Skeletal muscle tissue (tissue), 4 donors: ENCODE measurements around the gene SLC2A9. TPM values are rescaled to one million over a fixed set of nuclear protein-coding genes. Genes with fewer than 3 reads are reported as not detected.

Source experiments
- H3K27ac ChIP-seq: one replicate; pipeline ENCODE4 v1.7.0; 2013; ENCODE audit warnings: mild to moderate bottlenecking, low read depth, low read length, inconsistent platforms
- H3K27me3 ChIP-seq, 3 donors: one replicate each; pipeline ENCODE4 v1.7.0; 2013; ENCODE audit warnings: low read length in 3 of 3; ENCODE audit not compliant: control insufficient read depth in 3 of 3, insufficient read depth in 3 of 3
- H3K36me3 ChIP-seq, 3 donors: one replicate each; pipeline ENCODE4 v1.7.0; 2013; ENCODE audit warnings: low read length in 3 of 3; ENCODE audit not compliant: control insufficient read depth in 3 of 3, insufficient read depth in 3 of 3
- H3K4me1 ChIP-seq, 3 donors: one replicate each; pipeline ENCODE4 v1.7.0; 2013; ENCODE audit warnings: low read length in 3 of 3, mild to moderate bottlenecking in 3 of 3; ENCODE audit not compliant: control insufficient read depth in 3 of 3, insufficient read depth in 3 of 3
- H3K4me3 ChIP-seq, 3 donors: one replicate each; pipeline ENCODE4 v1.7.0; 2013; ENCODE audit warnings: low read length in 3 of 3
- H3K9ac ChIP-seq, 3 donors: one replicate each; pipeline ENCODE4 v1.7.0; 2013; ENCODE audit warnings: low read length in 3 of 3, mild to moderate bottlenecking in 3 of 3, moderate library complexity in 2 of 3, low read depth in 1 of 3
- H3K9me3 ChIP-seq, 3 donors: one replicate each; pipeline ENCODE4 v1.7.0; 2013; ENCODE audit warnings: low read length in 3 of 3; ENCODE audit not compliant: control insufficient read depth in 3 of 3
- total RNA-seq: library from RNA; depleted of rRNA; stranded (reverse); fragments of >200 nt; gene quantifications from one replicate; pipeline ENCODE4 v1.2.3, GENCODE V29; 2014
- donor health status: Osteomylitis.

SLC2A9 gene
- total RNA-seq, 1 donor from 2014 or later: 1.0 TPM

GRCh38 chr4:9925750-9926439, 95.4 kb downstream of the SLC2A9 start:
- no peaks in the 10 kb centered on the region for H3K36me3 ChIP-seq
- peaks cover 2 to 10% (median 5%) of the 10 kb centered on the region in 3 donors for H3K4me1 ChIP-seq
- H3K9me3 ChIP-seq: no peaks in the 10 kb centered on the region
- H3K27ac ChIP-seq: no peak overlapping the region
- H3K9ac ChIP-seq: no peak overlapping the region
- no peaks in the 10 kb centered on the region for H3K27me3 ChIP-seq
- no peak overlapping the region for H3K4me3 ChIP-seq

- Histone ChIP-seq H3K4me3 (no peak overlapping the region), H3K27ac (no peak overlapping the region), H3K9ac (no peak overlapping the region), H3K27me3 (no peaks in the 10 kb centered on the region), H3K9me3 (no peaks in the 10 kb centered on the region), H3K4me1 (peaks cover 2 to 10% (median 5%) of the 10 kb centered on the region in 3 donors), H3K36me3 (peaks cover 0 to 2% (median 0%) of the 10 kb centered on the region in 3 donors)
These were observed 96.5 kb downstream of the SLC2A9 start for GRCh38 chr4:9924750-9925149.

GRCh38 chr4:9923195-9923812, 98.0 kb downstream of the SLC2A9 start:
- no peaks in the 10 kb centered on the region for H3K27me3 ChIP-seq
- H3K4me3 ChIP-seq: no peak overlapping the region
- peaks cover 2 to 23% (median 12%) of the 10 kb centered on the region in 3 donors for H3K4me1 ChIP-seq
- H3K36me3 ChIP-seq: peaks cover 0 to 2% (median 0%) of the 10 kb centered on the region in 3 donors
- no peak overlapping the region for H3K9ac ChIP-seq
- H3K9me3 ChIP-seq: no peaks in the 10 kb centered on the region
- H3K27ac ChIP-seq: no peak overlapping the region

GRCh38 chr4:9921326-9921725, 100.0 kb downstream of the SLC2A9 start:
- no peak overlapping the region for H3K27ac ChIP-seq
- H3K9ac ChIP-seq: no peak overlapping the region
- peaks cover 0 to 2% (median 0%) of the 10 kb centered on the region in 3 donors for H3K36me3 ChIP-seq
- H3K4me1 ChIP-seq: peaks cover 3 to 26% (median 13%) of the 10 kb centered on the region in 3 donors
- H3K4me3 ChIP-seq: no peak overlapping the region
- H3K9me3 ChIP-seq: no peaks in the 10 kb centered on the region
- H3K27me3 ChIP-seq: no peaks in the 10 kb centered on the region

DNA sequence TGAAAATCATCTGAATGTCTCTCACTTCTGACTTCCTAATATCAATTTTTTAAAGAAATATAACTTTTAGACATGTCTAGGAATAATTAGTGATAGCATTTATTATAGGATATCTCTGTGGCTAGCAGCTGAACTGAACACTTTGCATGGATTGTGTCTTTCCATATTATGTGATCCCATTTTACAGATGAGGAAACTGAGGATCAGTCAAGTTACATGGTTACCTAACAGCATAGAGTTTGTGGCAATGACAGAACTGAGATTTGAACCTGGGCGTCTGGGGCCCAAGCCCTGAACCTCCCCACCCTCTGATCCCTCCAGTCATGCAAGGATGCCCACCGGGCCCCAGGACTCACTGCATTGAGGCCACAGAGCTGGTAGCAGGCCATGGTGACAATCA, 101.3 kb downstream of the SLC2A9 start:
- Histone ChIP-seq H3K4me3 (no peak overlapping the region), H3K9me3 (no peaks in the 10 kb centered on the region), H3K36me3 (peaks cover 0 to 2% (median 0%) of the 10 kb centered on the region in 3 donors), H3K9ac (no peak overlapping the region), H3K4me1 (peaks cover 3 to 31% (median 15%) of the 10 kb centered on the region in 3 donors), H3K27ac (no peak overlapping the region), H3K27me3 (no peaks in the 10 kb centered on the region)

DNA sequence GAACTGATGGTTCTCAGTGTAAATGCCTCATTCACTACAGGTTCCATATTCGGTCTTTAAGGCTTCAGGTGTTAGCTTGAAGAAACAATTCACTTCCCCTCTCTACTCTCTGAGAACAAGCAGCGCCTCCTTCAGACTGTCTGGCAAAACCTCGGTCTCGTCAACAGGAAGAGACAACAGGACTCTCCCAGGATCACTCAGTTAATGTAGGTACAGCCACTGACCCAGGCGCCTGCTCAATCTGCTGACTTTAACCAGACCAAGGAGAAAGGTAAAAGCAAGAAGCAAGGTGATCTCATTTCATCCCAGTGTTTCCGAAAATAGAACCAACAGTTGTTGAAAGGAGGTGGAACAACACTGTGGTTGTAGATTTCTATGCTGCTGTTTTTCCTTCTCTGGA, 102.2 kb downstream of the SLC2A9 start:
- Histone ChIP-seq H3K27ac (peak overlapping the region; percentile 8), H3K36me3 (peaks cover 0 to 2% (median 0%) of the 10 kb centered on the region in 3 donors), H3K9ac (no peak overlapping the region), H3K9me3 (no peaks in the 10 kb centered on the region), H3K27me3 (no peaks in the 10 kb centered on the region), H3K4me1 (peaks cover 3 to 25% (median 15%) of the 10 kb centered on the region in 3 donors), H3K4me3 (no peak overlapping the region)

DNA sequence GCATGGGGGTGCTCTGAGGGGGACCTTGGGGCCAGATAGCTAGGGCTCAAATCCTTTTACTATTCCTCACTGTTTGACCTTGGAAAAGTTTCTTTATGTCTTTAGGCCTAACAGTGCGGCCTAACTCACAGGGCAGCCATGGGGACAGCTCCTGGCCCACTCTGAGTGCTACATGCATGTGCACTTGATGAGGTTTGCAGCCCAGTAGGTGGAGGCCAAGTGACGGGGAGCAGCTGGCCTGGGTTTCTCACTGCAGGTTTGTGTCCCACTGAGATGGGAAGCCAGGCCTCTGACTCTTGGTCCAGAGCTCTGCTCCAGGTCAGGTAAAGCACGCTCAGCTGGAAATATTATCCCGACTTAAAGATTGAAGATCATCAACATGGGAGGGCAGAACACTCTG, 102.8 kb downstream of the SLC2A9 start:
- Histone ChIP-seq H3K4me1 (peaks cover 3 to 25% (median 15%) of the 10 kb centered on the region in 3 donors), H3K9ac (no peak overlapping the region), H3K9me3 (no peaks in the 10 kb centered on the region), H3K27me3 (no peaks in the 10 kb centered on the region), H3K36me3 (peaks cover 0 to 2% (median 0%) of the 10 kb centered on the region in 3 donors), H3K27ac (no peak overlapping the region), H3K4me3 (no peak overlapping the region)

DNA sequence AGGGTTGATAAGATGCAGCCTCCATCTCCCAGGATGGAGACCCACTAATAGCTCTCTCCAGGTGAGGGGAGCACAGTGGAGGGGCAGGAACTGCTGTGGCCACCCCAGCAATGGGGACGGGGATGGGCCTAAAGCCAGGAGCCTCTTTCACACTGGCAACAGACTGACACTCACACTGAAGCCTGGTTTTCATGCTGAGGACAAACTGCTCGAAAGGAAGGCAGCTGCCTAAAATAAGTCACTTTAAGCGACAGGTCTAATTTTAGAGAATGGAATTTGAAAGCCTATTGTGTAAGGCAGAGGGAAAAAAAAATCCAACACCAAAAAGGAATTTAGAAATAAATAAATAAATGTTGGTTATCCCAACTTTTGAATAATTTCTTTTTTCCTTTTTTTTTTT, 104.4 kb downstream of the SLC2A9 start:
- Histone ChIP-seq H3K27ac (no peak overlapping the region), H3K4me1 (peaks cover 3 to 25% (median 15%) of the 10 kb centered on the region in 3 donors), H3K4me3 (no peak overlapping the region), H3K27me3 (no peaks in the 10 kb centered on the region), H3K36me3 (peaks cover 0 to 2% (median 0%) of the 10 kb centered on the region in 3 donors), H3K9ac (no peak overlapping the region), H3K9me3 (no peaks in the 10 kb centered on the region)

DNA sequence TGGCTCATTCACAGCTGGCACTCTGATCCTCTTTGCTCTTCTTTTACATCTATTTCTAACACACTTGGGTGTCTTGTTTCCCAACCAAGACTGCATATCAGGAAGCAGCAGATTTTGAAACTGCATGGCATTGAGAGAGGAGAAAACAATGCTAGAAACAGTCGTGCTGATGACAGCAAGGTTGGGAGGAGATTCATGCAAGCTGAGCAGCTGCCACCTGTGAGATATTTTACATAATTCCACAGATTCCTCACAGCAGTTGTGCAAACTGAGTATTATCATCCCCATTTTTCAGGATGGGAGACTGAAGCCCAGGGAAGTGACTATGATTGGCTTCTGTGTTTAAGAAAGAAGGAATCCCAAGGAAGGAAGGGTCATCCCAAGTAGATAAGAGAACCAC, 105.0 kb downstream of the SLC2A9 start:
- H3K4me1 ChIP-seq: peaks cover 3 to 25% (median 15%) of the 10 kb centered on the region in 3 donors
- H3K4me3 ChIP-seq: no peak overlapping the region
- peaks cover 0 to 2% (median 0%) of the 10 kb centered on the region in 3 donors for H3K36me3 ChIP-seq
- H3K9me3 ChIP-seq: no peaks in the 10 kb centered on the region
- H3K9ac ChIP-seq: no peak overlapping the region
- no peaks in the 10 kb centered on the region for H3K27me3 ChIP-seq
- no peak overlapping the region for H3K27ac ChIP-seq

DNA sequence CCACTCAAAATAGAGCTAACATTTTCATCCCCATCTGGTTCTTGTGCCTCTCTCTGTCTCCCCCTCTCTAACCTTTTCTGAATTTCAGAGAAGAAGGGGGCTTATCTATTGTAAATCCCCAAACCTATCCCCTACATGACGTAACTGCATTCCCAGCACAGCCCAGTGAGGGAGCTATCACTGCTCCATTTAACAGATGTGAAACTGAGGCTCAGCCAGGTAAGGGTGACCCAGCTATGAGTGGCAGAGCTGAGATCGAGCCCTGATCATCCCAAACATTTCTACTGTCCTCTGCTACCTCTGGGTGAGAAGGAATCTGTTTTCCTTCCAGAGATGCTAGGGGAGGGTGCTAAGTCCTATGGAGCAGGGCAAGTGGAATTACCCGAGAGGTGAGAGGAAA, 107.5 kb downstream of the SLC2A9 start:
- Histone ChIP-seq H3K4me1 (peaks cover 3 to 16% (median 8%) of the 10 kb centered on the region in 3 donors), H3K9ac (no peak overlapping the region), H3K27me3 (no peaks in the 10 kb centered on the region), H3K4me3 (no peak overlapping the region), H3K36me3 (no peaks in the 10 kb centered on the region), H3K27ac (no peak overlapping the region), H3K9me3 (peaks cover 0 to 1% (median 0%) of the 10 kb centered on the region in 3 donors)
